A549 (cell line): Measurements from ENCODE around the gene WSB2. TPM values are rescaled to one million over a fixed set of nuclear protein-coding genes. Genes with fewer than 3 reads are reported as not detected.
A peak's percentile ranks its signal among the peaks of the same experiment; 100 is the strongest.

Experiments used
- ATAC-seq, 2 experiments: fragments of 200-7000 bp in 1 of 2; fragments of >200 bp in 1 of 2; cut with Nextera tagmentation in 1 of 2; cut with Tn5 transposase in 1 of 2; 3 replicates each; pipeline versions ENCODE4 v1.8.0 to v1.9.1; 2018 to 2020; ENCODE audit warnings: mild to moderate bottlenecking in 1 of 2, moderate library complexity in 1 of 2
- CTCF ChIA-PET: fragments of 300-600 bp; sonication (Branson Sonifier 250); formaldehyde crosslinking; extraction: SDS; loops from one replicate; lab custom pipeline; 2021; ENCODE audit warnings: antibody characterized with exemption, inconsistent platforms; lab: Yijun Ruan, JAX
- POLR2A ChIA-PET: fragments of 350-600 bp; formaldehyde crosslinking; extraction: SDS; loops from one replicate; lab custom pipeline; 2021; ENCODE audit warnings: antibody characterized with exemption, inconsistent platforms; lab: Yijun Ruan, JAX
- DNase-seq, 2 experiments: peaks; one replicate each; pipeline versions ENCODE4 v3.0.0 to v3.0.0-alpha.2; 2011 to 2016; ENCODE audit warnings: low read depth in 1 of 2, low spot score in 1 of 2
- FAIRE-seq: peaks from 2 replicates; lab custom pipeline; 2011; peaks lifted over from hg19 to GRCh38; lab: Jason Lieb, UNC
- H3K27ac ChIP-seq, 2 experiments: fragments of >200 bp; sonication (Bioruptor Twin); formaldehyde crosslinking; 3 replicates each; pipeline ENCODE4 v1.5.1; 2016 to 2017
- H3K4me1 ChIP-seq: fragments of >200 bp; sonication (Bioruptor Twin); formaldehyde crosslinking; 3 replicates; pipeline ENCODE4 v1.6.1; 2016
- H3K4me2 ChIP-seq: fragments of >200 bp; sonication (Bioruptor Twin); formaldehyde crosslinking; 3 replicates; pipeline ENCODE4 v1.6.1; 2016
- H3K4me3 ChIP-seq: fragments of >200 bp; sonication (Bioruptor Twin); formaldehyde crosslinking; 3 replicates; pipeline ENCODE4 v1.5.1; 2016
- H3K9me3 ChIP-seq: fragments of >200 bp; sonication (Bioruptor Twin); formaldehyde crosslinking; 3 replicates; pipeline ENCODE4 v1.6.1; 2016
- BCL3 ChIP-seq: fragments of >200 bp; sonication (Bioruptor Twin); formaldehyde crosslinking; IDR thresholded peaks from 3 replicates; pipeline ENCODE4 v1.6.1; 2016
- BHLHE40 ChIP-seq: IDR thresholded peaks from 2 replicates; pipeline ENCODE4 v1.6.1; 2012; ENCODE audit warnings: low read depth, low read length, inconsistent platforms
- CBX2 ChIP-seq: fragments of 200-600 bp; sonication (generic); IDR thresholded peaks from 2 replicates; pipeline ENCODE4 v1.6.1; 2016; ENCODE audit warnings: low read depth, mild to moderate bottlenecking, borderline replicate concordance
- CBX8 ChIP-seq: fragments of 200-600 bp; sonication (generic); IDR thresholded peaks from 2 replicates; pipeline ENCODE4 v1.6.1; 2016
- CEBPB ChIP-seq, 2 experiments: fragments of >200 bp in 1 of 2; sonication (Bioruptor Twin) in 1 of 2; formaldehyde crosslinking in 1 of 2; IDR thresholded peaks; 2 replicates each; pipeline ENCODE4 v1.6.1; 2012 to 2016
- CHD4 ChIP-seq: fragments of 200-600 bp; sonication (generic); IDR thresholded peaks from 2 replicates; pipeline ENCODE4 v1.6.1; 2016; ENCODE audit warnings: antibody characterized with exemption, mild to moderate bottlenecking, borderline replicate concordance
- ELK1 ChIP-seq: fragments of 150-350 bp; IDR thresholded peaks from 2 replicates; pipeline ENCODE4 v1.6.1; 2014; ENCODE audit warnings: low read depth, mild to moderate bottlenecking, low read length
- ESRRA ChIP-seq: fragments of 150-350 bp; IDR thresholded peaks from 2 replicates; pipeline ENCODE4 v1.6.1; 2014; ENCODE audit warnings: mild to moderate bottlenecking, low read length, borderline replicate concordance
- GATA3 ChIP-seq: IDR thresholded peaks from 2 replicates; pipeline ENCODE4 v1.6.1; 2012; ENCODE audit warnings: borderline replicate concordance
- JUN ChIP-seq, 2 experiments: fragments of >200 bp; sonication (Bioruptor Twin); formaldehyde crosslinking; IDR thresholded peaks; 2 replicates in 1 of 2; 3 replicates in 1 of 2; pipeline ENCODE4 v1.6.1; 2016 to 2017
- KDM1A ChIP-seq: fragments of 200-600 bp; sonication (generic); IDR thresholded peaks from 2 replicates; pipeline ENCODE4 v1.6.1; 2016; ENCODE audit warnings: low read depth, mild to moderate bottlenecking
- KDM5A ChIP-seq: fragments of 200-600 bp; sonication (generic); IDR thresholded peaks from 2 replicates; pipeline ENCODE4 v1.6.1; 2016; ENCODE audit warnings: antibody characterized with exemption, mild to moderate bottlenecking
- MAFK ChIP-seq: fragments of 450-650 bp; IDR thresholded peaks from 2 replicates; pipeline ENCODE4 v1.6.1; 2014; ENCODE audit not compliant: partially characterized antibody
- MAZ ChIP-seq: fragments of 150-350 bp; IDR thresholded peaks from 2 replicates; pipeline ENCODE4 v1.6.1; 2014; ENCODE audit warnings: antibody characterized with exemption, low read depth, low read length, borderline replicate concordance
- MYC ChIP-seq: IDR thresholded peaks from 2 replicates; pipeline ENCODE4 v1.6.1; 2012; ENCODE audit warnings: mild to moderate bottlenecking, inconsistent platforms, low read length, improper control_type of control experiment, borderline replicate concordance
- NPAS2 ChIP-seq: fragments of 250-450 bp; sonication (Bioruptor Pico); IDR thresholded peaks from 2 replicates; pipeline ENCODE4 v1.8.0; 2022; ENCODE audit warnings: mild to moderate bottlenecking, moderate library complexity, borderline replicate concordance
- PHF8 ChIP-seq: fragments of 200-600 bp; sonication (generic); IDR thresholded peaks from 2 replicates; pipeline ENCODE4 v1.6.1; 2016; ENCODE audit warnings: low read depth, mild to moderate bottlenecking, antibody characterized with exemption, moderate library complexity, borderline replicate concordance
- RARB ChIP-seq: fragments of 250-450 bp; sonication (Bioruptor Pico); IDR thresholded peaks from 2 replicates; pipeline ENCODE4 v1.8.0; 2021; ENCODE audit warnings: mild to moderate bottlenecking, moderate library complexity
- RCOR1 ChIP-seq: fragments of 150-350 bp; IDR thresholded peaks from 2 replicates; pipeline ENCODE4 v1.6.1; 2014; ENCODE audit warnings: antibody characterized with exemption, low read length, low read depth
- REST ChIP-seq: fragments of 200-600 bp; sonication (generic); IDR thresholded peaks from 2 replicates; pipeline ENCODE4 v1.6.1; 2016; ENCODE audit warnings: antibody characterized with exemption, mild to moderate bottlenecking, moderate library complexity
- RNF2 ChIP-seq: fragments of 200-600 bp; sonication (generic); IDR thresholded peaks from 2 replicates; pipeline ENCODE4 v1.6.1; 2016; ENCODE audit warnings: low read depth, mild to moderate bottlenecking, antibody characterized with exemption, moderate library complexity, borderline replicate concordance
- ZC3H11A ChIP-seq: fragments of 450-650 bp; IDR thresholded peaks from 2 replicates; pipeline ENCODE4 v1.6.1; 2014; ENCODE audit warnings: antibody characterized with exemption, mild to moderate bottlenecking
- ZFP36 ChIP-seq: fragments of 450-650 bp; IDR thresholded peaks from 2 replicates; pipeline ENCODE4 v1.6.1; 2014; ENCODE audit warnings: borderline replicate concordance; ENCODE audit not compliant: partially characterized antibody
- ZNF302 ChIP-seq: fragments of 250-450 bp; sonication (Bioruptor Pico); IDR thresholded peaks from 2 replicates; pipeline ENCODE4 v1.9.0; 2021; ENCODE audit warnings: inconsistent platforms, mild to moderate bottlenecking, moderate library complexity
- WGBS: methylation state at CpG from one replicate; pipeline ENCODE4 v1.1.6; 2017; ENCODE audit errors: missing lambda C conversion rate; 5-methylcytosine and 5-hydroxymethylcytosine counted together
- polyA plus RNA-seq, 4 experiments: library from polyadenylated mRNA; depleted of rRNA in 3 of 4; stranded (reverse); fragments of >200 nt; fragmentation: RNase III in 1 of 4; extraction: RNeasy Plus Mini Kit Qiagen cat#74134 plus additional on column Dnase treatment in 1 of 4; gene quantifications; 2 replicates in 3 of 4; 3 replicates in 1 of 4; pipeline ENCODE4 v1.2.3, GENCODE V29; 2011 to 2017
- TF ChIP-seq, protein P1 (sequence below): fragments of >200 bp; sonication (Bioruptor Twin); formaldehyde crosslinking; IDR thresholded peaks from 2 replicates; pipeline ENCODE4 v1.6.1; 2016
- TF ChIP-seq, protein P2 (sequence below): IDR thresholded peaks from 2 replicates; pipeline ENCODE4 v1.6.1; 2012

The WSB2 gene
- polyA plus RNA-seq, 2 of the 4 experiments (the other 2 are of a cell fraction), result 40.5 to 93.5 TPM

GRCh38 chr12:118101051-118101450 lies 40.1 kb upstream of the WSB2 start:
- TF ChIP-seq MAFK, result peak; percentile 80
- TF ChIP-seq JUN (IDR thresholded peaks at IDR 0.05), result no peak
- no peaks in the 10 kb centered on the region for H3K9me3 ChIP-seq
- no peak overlapping the region for H3K27ac ChIP-seq
- 96% methylated on average over 3 of the region's 3 CpGs for WGBS
- no peak overlapping the region for H3K4me3 ChIP-seq
- H3K4me2 ChIP-seq, result no peak overlapping the region
- ChIA-PET POLR2A (no interaction called here), CTCF (interaction anchor here (1.2 to 1.3 kb wide), 2 partner anchors 10 to 66 kb away, joined by 4 to 6 read pairs; no protein-coding TSS in a partner anchor)
- FAIRE-seq (no peak), ATAC-seq (no peak), DNase-seq (no peak)
- peaks cover 20% of the 10 kb centered on the region for H3K4me1 ChIP-seq

- DNase-seq (no peak), ATAC-seq (no peak), FAIRE-seq (no peak)
- no peaks in the 10 kb centered on the region for H3K9me3 ChIP-seq
- CTCF ChIA-PET, result interaction anchor here (0.6 kb wide), 1 partner anchor 224 kb away, joined by 3 read pairs; no protein-coding TSS in a partner anchor
- POLR2A ChIA-PET, result no interaction called here
- H3K4me2 ChIP-seq, result no peak overlapping the region
- TF ChIP-seq MYC (no peak), NPAS2 (CRISPR knock-in tag) (no peak), CEBPB (IDR thresholded peaks at IDR 0.05) (no peak), PHF8 (no peak), KDM1A (no peak), GATA3 (no peak), ELK1 (no peak), ZFP36 (no peak), ESRRA (no peak), RARB (CRISPR knock-in tag) (no peak), CBX8 (no peak), ZC3H11A (no peak), JUN (IDR thresholded peaks at IDR 0.05) (no peak)
- TF ChIP-seq, protein P1, sequence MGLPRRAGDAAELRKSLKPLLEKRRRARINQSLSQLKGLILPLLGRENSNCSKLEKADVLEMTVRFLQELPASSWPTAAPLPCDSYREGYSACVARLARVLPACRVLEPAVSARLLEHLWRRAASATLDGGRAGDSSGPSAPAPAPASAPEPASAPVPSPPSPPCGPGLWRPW, result no peak
- no peak overlapping the region for H3K4me3 ChIP-seq
- WGBS, result 94% methylated on average over 12 of the region's 12 CpGs
- H3K27ac ChIP-seq, result no peak overlapping the region
- H3K4me1 ChIP-seq, result peaks cover 20% of the 10 kb centered on the region
Observed at GRCh38 chr12:118098911-118099671, 38.1 kb upstream of the WSB2 start.

DNA sequence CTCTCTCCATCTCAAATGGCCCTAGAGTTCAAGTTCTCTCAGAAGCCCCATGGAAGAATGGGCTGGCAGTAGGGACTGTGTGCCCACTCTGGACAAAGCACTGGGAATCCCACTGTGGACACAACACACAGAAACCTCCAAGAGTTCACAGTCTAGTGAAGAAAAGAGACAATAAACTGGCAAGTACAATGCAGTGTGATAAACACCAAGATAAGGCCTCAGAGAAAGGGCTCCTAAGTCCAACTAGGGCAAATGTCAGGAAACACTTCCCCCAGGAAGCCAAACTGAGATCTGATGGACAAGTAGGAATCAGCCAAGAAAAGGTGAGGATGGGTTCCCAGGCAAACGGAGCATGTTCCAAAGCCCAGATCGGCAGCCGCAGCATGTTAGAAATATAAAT lies 37.4 kb upstream of the WSB2 start:
- ChIA-PET CTCF (no interaction called here), POLR2A (no interaction called here)
- Histone ChIP-seq H3K4me3 (no peak overlapping the region), H3K4me1 (peaks cover 20% of the 10 kb centered on the region), H3K9me3 (no peaks in the 10 kb centered on the region), H3K4me2 (no peak overlapping the region), H3K27ac (no peak overlapping the region)
- FAIRE-seq (no peak), DNase-seq (no peak), ATAC-seq (no peak)
- 96% methylated on average over 3 of the region's 3 CpGs for WGBS
- TF ChIP-seq CHD4 (no peak), REST (no peak), BHLHE40 (no peak), CBX2 (no peak), ELK1 (no peak), KDM5A (no peak), BCL3 (no peak), ZNF302 (CRISPR knock-in tag) (no peak), MAZ (no peak), RNF2 (no peak), RCOR1 (no peak)
- TF ChIP-seq, protein P2, sequence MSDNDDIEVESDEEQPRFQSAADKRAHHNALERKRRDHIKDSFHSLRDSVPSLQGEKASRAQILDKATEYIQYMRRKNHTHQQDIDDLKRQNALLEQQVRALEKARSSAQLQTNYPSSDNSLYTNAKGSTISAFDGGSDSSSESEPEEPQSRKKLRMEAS, result no peak
